ENCODE measurements around the gene GRPEL2. TPM values are rescaled to one million over a fixed set of nuclear protein-coding genes. Genes with fewer than 3 reads are reported as not detected.

GRPEL2 gene
- total and polyA plus RNA-seq, 2 experiments from 2014 or later, result 20.2 to 62.2 TPM

GRCh38 chr5:149323621-149324205 is 21.6 kb upstream of the GRPEL2 start (continued):
- TF ChIP-seq, protein P1, sequence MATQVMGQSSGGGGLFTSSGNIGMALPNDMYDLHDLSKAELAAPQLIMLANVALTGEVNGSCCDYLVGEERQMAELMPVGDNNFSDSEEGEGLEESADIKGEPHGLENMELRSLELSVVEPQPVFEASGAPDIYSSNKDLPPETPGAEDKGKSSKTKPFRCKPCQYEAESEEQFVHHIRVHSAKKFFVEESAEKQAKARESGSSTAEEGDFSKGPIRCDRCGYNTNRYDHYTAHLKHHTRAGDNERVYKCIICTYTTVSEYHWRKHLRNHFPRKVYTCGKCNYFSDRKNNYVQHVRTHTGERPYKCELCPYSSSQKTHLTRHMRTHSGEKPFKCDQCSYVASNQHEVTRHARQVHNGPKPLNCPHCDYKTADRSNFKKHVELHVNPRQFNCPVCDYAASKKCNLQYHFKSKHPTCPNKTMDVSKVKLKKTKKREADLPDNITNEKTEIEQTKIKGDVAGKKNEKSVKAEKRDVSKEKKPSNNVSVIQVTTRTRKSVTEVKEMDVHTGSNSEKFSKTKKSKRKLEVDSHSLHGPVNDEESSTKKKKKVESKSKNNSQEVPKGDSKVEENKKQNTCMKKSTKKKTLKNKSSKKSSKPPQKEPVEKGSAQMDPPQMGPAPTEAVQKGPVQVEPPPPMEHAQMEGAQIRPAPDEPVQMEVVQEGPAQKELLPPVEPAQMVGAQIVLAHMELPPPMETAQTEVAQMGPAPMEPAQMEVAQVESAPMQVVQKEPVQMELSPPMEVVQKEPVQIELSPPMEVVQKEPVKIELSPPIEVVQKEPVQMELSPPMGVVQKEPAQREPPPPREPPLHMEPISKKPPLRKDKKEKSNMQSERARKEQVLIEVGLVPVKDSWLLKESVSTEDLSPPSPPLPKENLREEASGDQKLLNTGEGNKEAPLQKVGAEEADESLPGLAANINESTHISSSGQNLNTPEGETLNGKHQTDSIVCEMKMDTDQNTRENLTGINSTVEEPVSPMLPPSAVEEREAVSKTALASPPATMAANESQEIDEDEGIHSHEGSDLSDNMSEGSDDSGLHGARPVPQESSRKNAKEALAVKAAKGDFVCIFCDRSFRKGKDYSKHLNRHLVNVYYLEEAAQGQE (IDR thresholded peaks at IDR 0.05; ENCODE audit: unreplicated experiment), result no peak

DNA sequence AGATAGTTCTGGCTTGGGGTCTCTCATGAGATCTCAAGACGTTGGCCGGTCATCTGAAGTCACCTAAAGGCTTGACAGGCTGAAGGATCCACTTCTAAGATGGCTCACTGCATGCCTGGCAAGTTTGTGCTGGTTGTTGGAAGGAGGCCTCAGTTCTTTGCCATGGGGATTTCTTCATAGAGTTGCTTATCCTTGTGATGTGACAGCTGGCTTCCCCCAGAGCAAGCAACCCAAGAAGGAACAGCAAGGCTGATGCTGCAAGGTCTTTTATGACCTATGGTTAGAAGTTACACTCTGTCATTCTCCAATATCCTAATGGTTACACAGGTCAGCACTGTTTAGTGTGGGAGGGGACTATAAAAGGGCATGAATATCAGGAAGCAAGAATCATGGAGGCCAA is 20.7 kb upstream of the GRPEL2 start:
- Histone ChIP-seq H3K79me2 (replicated peaks; ENCODE audit: insufficient read depth) (no peaks in the 10 kb centered on the region), H3K9me2 (ENCODE audit: insufficient read depth) (no peaks in the 10 kb centered on the region), H4K20me1 (replicated peaks; ENCODE audit: insufficient read depth) (no peaks in the 10 kb centered on the region), H3K27me3 (ENCODE audit: insufficient read depth) (no peaks in the 10 kb centered on the region), H2AFZ (no peak overlapping the region), H3K4me2 (no peak overlapping the region), H3K4me3 (no peak overlapping the region), H3K4me1 (ENCODE audit: insufficient read depth) (no peaks in the 10 kb centered on the region), H3F3A (replicated peaks; ENCODE audit: low read depth) (no peaks in the 10 kb centered on the region), H3K36me3 (ENCODE audit: insufficient read depth) (no peaks in the 10 kb centered on the region), H3K27ac (ENCODE audit: low read depth) (no peak overlapping the region)
- H3K36me3 Mint-ChIP-seq (ENCODE audit: low read depth), result no peaks in the 10 kb centered on the region
- no peaks in the 10 kb centered on the region for H3K9me3 Mint-ChIP-seq
- no peak for ATAC-seq
- H3K27me3 Mint-ChIP-seq (ENCODE audit: insufficient read depth, low read depth, poor library complexity), result no peaks in the 10 kb centered on the region
- no peak overlapping the region for H3K4me3 Mint-ChIP-seq
- DNase-seq (ENCODE audit: low spot score), result no peak
- H3K27ac Mint-ChIP-seq, result peak overlapping the region; percentile 24; the same call in 1 of the 2 replicates
- peaks cover 8% of the 10 kb centered on the region for H3K4me1 Mint-ChIP-seq
- TF ChIP-seq ZNF462 (CRISPR knock-in tag; IDR thresholded peaks at IDR 0.05), result no peak
- no peak for TF ChIP-seq ETS1 (IDR thresholded peaks at IDR 0.05)
- no peak for TF ChIP-seq NANOG (IDR thresholded peaks at IDR 0.05; ENCODE audit: borderline replicate concordance)
- no peak for TF ChIP-seq POLR2AphosphoS5 (IDR thresholded peaks at IDR 0.05; ENCODE audit: low read depth)
- TF ChIP-seq CREB1 (CRISPR knock-in tag; IDR thresholded peaks at IDR 0.05; ENCODE audit: low read depth), result no peak
- TF ChIP-seq, protein P1 (IDR thresholded peaks at IDR 0.05; ENCODE audit: unreplicated experiment), result no peak
- TF ChIP-seq ZNF331 (CRISPR knock-in tag; IDR thresholded peaks at IDR 0.05; ENCODE audit: low read depth), result no peak
- TF ChIP-seq CTCF (conservative IDR thresholded peaks at IDR 0.05; ENCODE audit: low read depth in 2 of 2), result no peak
